Measurements from ENCODE around the gene IL1R2.

Gene IL1R2

GRCh38 chr2:102009557-102009956 is 17.8 kb downstream of the IL1R2 start:
- no peak overlapping the region for H3K27ac ChIP-seq (replicated peaks)
- H3K27me3 ChIP-seq (ENCODE audit: insufficient read depth, poor library complexity, severe bottlenecking): no peaks in the 10 kb centered on the region
- DNase-seq (ENCODE audit: low read depth in 1 of 2, low spot score in 1 of 2): no peak
- TF ChIP-seq GABPA (IDR thresholded peaks at IDR 0.05; ENCODE audit: low read depth) (no peak), POLR2AphosphoS5 (IDR thresholded peaks at IDR 0.05; ENCODE audit: low read depth) (no peak), CTCF (IDR thresholded peaks at IDR 0.05; ENCODE audit: insufficient read depth, low read length) (no peak), SPI1 (IDR thresholded peaks at IDR 0.05; ENCODE audit: borderline replicate concordance, low read depth) (no peak), REST (IDR thresholded peaks at IDR 0.05; ENCODE audit: insufficient replicate concordance, low read depth) (no peak)
- no peak overlapping the region for H3K4me3 ChIP-seq (replicated peaks; ENCODE audit: insufficient read depth, low read length)

- TF ChIP-seq SPI1 (IDR thresholded peaks at IDR 0.05; ENCODE audit: borderline replicate concordance, low read depth) (peak; percentile 42; the same call in 1 of the 2 replicates), CTCF (IDR thresholded peaks at IDR 0.05; ENCODE audit: insufficient read depth, low read length) (no peak)
- Histone ChIP-seq H3K4me3 (replicated peaks; ENCODE audit: insufficient read depth, low read length) (no peak overlapping the region), H3K27me3 (ENCODE audit: insufficient read depth, poor library complexity, severe bottlenecking) (no peaks in the 10 kb centered on the region), H3K27ac (replicated peaks) (no peak overlapping the region)
- DNase-seq (ENCODE audit: low read depth in 1 of 2, low spot score in 1 of 2): no peak
Measured at GRCh38 chr2:102010902-102011301, 19.1 kb downstream of the IL1R2 start.

GRCh38 chr2:102012061-102012614 is 20.4 kb downstream of the IL1R2 start:
- no peak for DNase-seq (ENCODE audit: low read depth in 1 of 2, low spot score in 1 of 2)
- no peak for TF ChIP-seq GABPA (IDR thresholded peaks at IDR 0.05; ENCODE audit: low read depth)
- TF ChIP-seq CTCF (IDR thresholded peaks at IDR 0.05; ENCODE audit: insufficient read depth, low read length): no peak
- no peak for TF ChIP-seq REST (IDR thresholded peaks at IDR 0.05; ENCODE audit: insufficient replicate concordance, low read depth)
- no peak for TF ChIP-seq SPI1 (IDR thresholded peaks at IDR 0.05; ENCODE audit: borderline replicate concordance, low read depth)
- TF ChIP-seq POLR2AphosphoS5 (IDR thresholded peaks at IDR 0.05; ENCODE audit: low read depth): no peak
- H3K27ac ChIP-seq (replicated peaks): no peak overlapping the region
- no peaks in the 10 kb centered on the region for H3K27me3 ChIP-seq (ENCODE audit: insufficient read depth, poor library complexity, severe bottlenecking)
- no peak overlapping the region for H3K4me3 ChIP-seq (replicated peaks; ENCODE audit: insufficient read depth, low read length)

Data from HL-60 (cell line).